ENCODE measurements around the gene GLIPR2.

GLIPR2 gene

DNA sequence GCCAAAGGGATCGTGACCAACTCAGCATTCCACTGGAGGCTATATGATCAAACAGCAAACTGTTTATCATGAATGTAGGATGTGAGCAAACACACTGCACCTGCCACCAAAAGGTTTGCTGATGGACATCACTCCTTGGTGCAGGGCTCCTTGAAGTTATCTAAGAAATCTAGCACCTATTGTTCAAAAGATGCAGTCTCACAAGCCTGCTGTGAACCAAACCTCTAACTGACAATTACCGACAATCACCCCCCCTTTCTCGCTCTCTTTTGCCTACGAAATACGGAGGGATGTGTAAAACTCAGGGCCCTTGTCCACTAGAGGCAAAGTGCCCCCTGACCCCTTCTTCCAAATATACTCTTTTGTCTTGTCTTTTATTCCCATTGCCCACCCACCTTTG is 51.7 kb downstream of the GLIPR2 start:
- no peak overlapping the region for H3K4me3 ChIP-seq (ENCODE audit: low read depth, low read length)
- TF ChIP-seq, protein P1, sequence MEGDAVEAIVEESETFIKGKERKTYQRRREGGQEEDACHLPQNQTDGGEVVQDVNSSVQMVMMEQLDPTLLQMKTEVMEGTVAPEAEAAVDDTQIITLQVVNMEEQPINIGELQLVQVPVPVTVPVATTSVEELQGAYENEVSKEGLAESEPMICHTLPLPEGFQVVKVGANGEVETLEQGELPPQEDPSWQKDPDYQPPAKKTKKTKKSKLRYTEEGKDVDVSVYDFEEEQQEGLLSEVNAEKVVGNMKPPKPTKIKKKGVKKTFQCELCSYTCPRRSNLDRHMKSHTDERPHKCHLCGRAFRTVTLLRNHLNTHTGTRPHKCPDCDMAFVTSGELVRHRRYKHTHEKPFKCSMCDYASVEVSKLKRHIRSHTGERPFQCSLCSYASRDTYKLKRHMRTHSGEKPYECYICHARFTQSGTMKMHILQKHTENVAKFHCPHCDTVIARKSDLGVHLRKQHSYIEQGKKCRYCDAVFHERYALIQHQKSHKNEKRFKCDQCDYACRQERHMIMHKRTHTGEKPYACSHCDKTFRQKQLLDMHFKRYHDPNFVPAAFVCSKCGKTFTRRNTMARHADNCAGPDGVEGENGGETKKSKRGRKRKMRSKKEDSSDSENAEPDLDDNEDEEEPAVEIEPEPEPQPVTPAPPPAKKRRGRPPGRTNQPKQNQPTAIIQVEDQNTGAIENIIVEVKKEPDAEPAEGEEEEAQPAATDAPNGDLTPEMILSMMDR (IDR thresholded peaks at IDR 0.05; ENCODE audit: low read depth, low read length), result no peak
- TF ChIP-seq, protein P2, sequence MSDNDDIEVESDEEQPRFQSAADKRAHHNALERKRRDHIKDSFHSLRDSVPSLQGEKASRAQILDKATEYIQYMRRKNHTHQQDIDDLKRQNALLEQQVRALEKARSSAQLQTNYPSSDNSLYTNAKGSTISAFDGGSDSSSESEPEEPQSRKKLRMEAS (IDR thresholded peaks at IDR 0.05; ENCODE audit: low read depth, low read length), result no peak
- no peak for TF ChIP-seq MYC (IDR thresholded peaks at IDR 0.05; ENCODE audit: low read depth, low read length)
- TF ChIP-seq POLR2A (IDR thresholded peaks at IDR 0.05; ENCODE audit: extremely low read depth, insufficient read length), result no peak
- no peak for DNase-seq (ENCODE audit: low read depth)

DNA sequence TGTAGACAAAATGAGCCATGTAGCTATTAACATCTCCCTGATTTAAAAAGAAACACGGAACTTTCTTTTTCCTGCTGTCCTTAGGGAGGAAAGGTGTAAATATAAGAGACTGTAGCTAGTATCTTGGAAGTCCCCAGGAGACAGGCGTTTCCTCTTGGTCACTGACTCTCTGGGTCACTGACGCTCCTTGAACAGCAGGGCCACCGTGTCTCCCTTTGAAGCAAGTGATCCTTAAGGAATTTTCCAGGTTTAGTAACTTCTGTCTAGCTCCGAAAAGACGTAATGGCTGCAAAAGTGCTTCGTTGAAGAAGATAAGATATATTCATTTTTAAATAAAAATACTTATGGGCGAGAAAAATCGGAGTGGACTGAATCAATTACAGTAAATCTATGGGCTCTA is 53.4 kb downstream of the GLIPR2 start:
- TF ChIP-seq, protein P1 (IDR thresholded peaks at IDR 0.05; ENCODE audit: low read depth, low read length), result no peak
- no peak for TF ChIP-seq MYC (IDR thresholded peaks at IDR 0.05; ENCODE audit: low read depth, low read length)
- DNase-seq (ENCODE audit: low read depth), result peak; percentile 23
- peak overlapping the region; percentile 61 for H3K4me3 ChIP-seq (ENCODE audit: low read depth, low read length)

DNA sequence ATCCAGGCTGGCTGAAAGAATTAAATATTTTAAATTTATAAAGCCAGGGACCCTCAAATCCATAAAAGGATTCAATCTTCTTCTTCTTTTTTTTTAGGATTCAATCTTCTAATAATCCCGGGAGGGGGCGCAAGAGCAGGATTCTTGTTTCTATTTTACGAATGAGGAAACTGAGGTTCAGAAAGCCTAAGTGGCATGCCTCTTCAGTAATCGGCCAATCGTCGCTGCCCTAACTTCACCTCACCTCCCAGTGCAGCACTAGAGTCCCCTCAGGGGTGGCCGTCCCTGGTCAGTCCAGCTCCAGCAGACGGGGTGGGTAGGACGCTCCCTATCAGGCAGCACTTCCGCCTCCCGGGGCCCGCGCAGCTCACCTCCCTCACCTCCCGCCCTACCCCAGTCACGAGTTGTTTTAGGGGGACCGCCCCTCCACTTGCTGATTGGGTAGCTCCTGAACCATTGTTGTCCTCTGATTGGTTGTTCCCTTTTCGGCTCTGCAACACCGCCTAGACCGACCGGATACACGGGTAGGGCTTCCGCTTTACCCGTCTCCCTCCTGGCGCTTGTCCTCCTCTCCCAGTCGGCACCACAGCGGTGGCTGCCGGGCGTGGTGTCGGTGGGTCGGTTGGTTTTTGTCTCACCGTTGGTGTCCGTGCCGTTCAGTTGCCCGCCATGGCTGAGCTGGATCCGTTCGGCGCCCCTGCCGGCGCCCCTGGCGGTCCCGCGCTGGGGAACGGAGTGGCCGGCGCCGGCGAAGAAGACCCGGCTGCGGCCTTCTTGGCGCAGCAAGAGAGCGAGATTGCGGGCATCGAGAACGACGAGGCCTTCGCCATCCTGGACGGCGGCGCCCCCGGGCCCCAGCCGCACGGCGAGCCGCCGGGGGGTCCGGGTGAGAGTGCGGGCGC is 54.1 kb downstream of the GLIPR2 start, which contains the start of gene CLTA:
TSS of gene CLTA (plus strand) at position 534 of the 902 bp plus-strand sequence. CDS start at position 670, 136 bp downstream.
- H3K4me3 ChIP-seq (ENCODE audit: low read depth, low read length), result peak within 1 kb of the TSS; percentile 96
- TF ChIP-seq, protein P2 (IDR thresholded peaks at IDR 0.05; ENCODE audit: low read depth, low read length), result peak; percentile 59; the same call in 1 of the 2 replicates
- TF ChIP-seq POLR2A (IDR thresholded peaks at IDR 0.05; ENCODE audit: extremely low read depth, insufficient read length) (peak; percentile 84), MYC (IDR thresholded peaks at IDR 0.05; ENCODE audit: low read depth, low read length) (no peak)
- TF ChIP-seq, protein P1 (IDR thresholded peaks at IDR 0.05; ENCODE audit: low read depth, low read length), result peak; percentile 29
- peak; percentile 98 for DNase-seq (ENCODE audit: low read depth)

DNA sequence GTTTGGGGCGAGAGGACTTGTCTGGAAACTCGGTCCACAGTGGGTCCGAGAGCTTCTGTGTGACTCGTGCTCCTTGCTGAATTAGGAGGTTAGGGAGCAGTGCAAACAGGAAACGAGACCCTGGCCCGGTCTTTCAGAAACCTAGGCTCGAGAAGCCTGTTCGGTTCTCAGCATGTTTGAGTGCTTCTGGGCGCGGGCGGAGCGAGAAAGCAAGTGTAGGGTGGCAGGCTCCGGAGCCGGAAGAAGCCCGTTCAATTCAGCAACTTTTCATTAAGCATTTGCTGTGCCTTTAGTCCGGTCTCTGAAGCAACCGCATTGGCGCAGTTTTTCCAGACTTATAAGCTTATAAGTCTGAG is 54.7 kb downstream of the GLIPR2 start:
- peak overlapping the region; percentile 96 for H3K4me3 ChIP-seq (ENCODE audit: low read depth, low read length)
- DNase-seq (ENCODE audit: low read depth), result peak; percentile 42
- TF ChIP-seq MYC (IDR thresholded peaks at IDR 0.05; ENCODE audit: low read depth, low read length) (no peak), POLR2A (IDR thresholded peaks at IDR 0.05; ENCODE audit: extremely low read depth, insufficient read length) (no peak)
- TF ChIP-seq, protein P2 (IDR thresholded peaks at IDR 0.05; ENCODE audit: low read depth, low read length), result no peak
- TF ChIP-seq, protein P1 (IDR thresholded peaks at IDR 0.05; ENCODE audit: low read depth, low read length), result no peak

DNA sequence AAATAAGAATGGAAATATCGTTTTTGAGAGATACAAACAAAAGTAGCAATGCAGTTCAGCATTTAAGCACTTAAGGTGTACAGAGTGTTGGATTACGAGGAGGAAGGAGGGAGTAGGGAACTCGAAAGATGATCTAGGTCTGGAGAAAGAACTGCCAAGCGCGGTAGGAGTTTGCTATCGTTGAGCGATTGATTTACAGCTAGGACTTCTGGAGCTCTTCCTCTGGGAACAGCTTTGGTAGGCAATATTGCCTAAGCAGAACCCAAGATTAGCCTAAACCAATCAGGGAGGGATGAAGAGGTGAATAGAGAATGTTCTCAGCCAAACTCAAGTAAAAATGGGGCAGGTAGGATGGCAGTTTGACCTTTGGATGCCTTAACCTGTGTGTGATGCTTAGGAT is 55.2 kb downstream of the GLIPR2 start:
- TF ChIP-seq, protein P2 (IDR thresholded peaks at IDR 0.05; ENCODE audit: low read depth, low read length), result no peak
- peak overlapping the region; percentile 96 for H3K4me3 ChIP-seq (ENCODE audit: low read depth, low read length)
- DNase-seq (ENCODE audit: low read depth), result no peak

DNA sequence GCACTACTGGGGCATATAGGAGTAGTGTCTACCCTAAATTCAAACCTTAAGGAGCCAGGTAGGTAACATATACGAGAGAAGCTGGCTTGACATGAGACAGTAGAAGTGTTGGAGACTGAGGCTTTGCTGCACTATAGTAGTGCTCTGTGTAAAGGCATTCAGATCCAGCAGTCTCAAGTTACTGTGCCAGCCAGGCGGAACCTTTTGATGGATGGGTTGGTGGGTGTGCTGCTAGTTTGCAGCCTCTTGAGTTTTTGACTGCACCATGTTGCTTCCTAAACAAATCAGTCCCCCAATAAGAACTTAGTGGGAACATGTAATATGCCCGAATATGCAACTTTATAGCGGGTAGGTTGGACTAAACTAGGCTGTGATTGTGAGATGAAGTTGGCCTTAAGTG is 55.7 kb downstream of the GLIPR2 start:
- H3K4me3 ChIP-seq (ENCODE audit: low read depth, low read length), result peak overlapping the region; percentile 96
- DNase-seq (ENCODE audit: low read depth), result no peak
- TF ChIP-seq MYC (IDR thresholded peaks at IDR 0.05; ENCODE audit: low read depth, low read length), result no peak
- TF ChIP-seq, protein P2 (IDR thresholded peaks at IDR 0.05; ENCODE audit: low read depth, low read length), result no peak
- no peak for TF ChIP-seq POLR2A (IDR thresholded peaks at IDR 0.05; ENCODE audit: extremely low read depth, insufficient read length)
- TF ChIP-seq, protein P1 (IDR thresholded peaks at IDR 0.05; ENCODE audit: low read depth, low read length), result no peak
